DOHH2 (cell line): ENCODE data around the gene CIAPIN1.

Source experiments
- H3F3A ChIP-seq: fragments of 200-600 bp; sonication (generic), shearing (Covaris generic); 2 replicates; pipeline ENCODE4 v1.6.0; 2016; ENCODE audit warnings: antibody characterized with exemption, mild to moderate bottlenecking; ENCODE audit not compliant: control insufficient read depth, insufficient read depth
- H3K27ac ChIP-seq: fragments of 200-600 bp; sonication (generic); 2 replicates; pipeline ENCODE4 v1.5.1; 2014; ENCODE audit warnings: low read depth, mild to moderate bottlenecking, low read length, moderate library complexity
- H3K27me3 ChIP-seq: fragments of 200-600 bp; sonication (generic); 2 replicates; pipeline ENCODE4 v1.6.1; 2014; ENCODE audit warnings: mild to moderate bottlenecking, low read length, mixed read lengths; ENCODE audit not compliant: control insufficient read depth
- H3K36me3 ChIP-seq: fragments of 200-600 bp; sonication (generic); 2 replicates; pipeline ENCODE4 v1.6.1; 2014; ENCODE audit warnings: mild to moderate bottlenecking, low read length, moderate library complexity, mixed read lengths; ENCODE audit not compliant: control insufficient read depth
- H3K4me1 ChIP-seq: fragments of 200-600 bp; sonication (generic); 2 replicates; pipeline ENCODE4 v1.6.1; 2014; ENCODE audit warnings: mild to moderate bottlenecking, low read length, mixed read lengths; ENCODE audit not compliant: control insufficient read depth
- H3K4me2 ChIP-seq: fragments of 200-600 bp; sonication (generic); 2 replicates; pipeline ENCODE4 v1.6.0; 2014; ENCODE audit warnings: mild to moderate bottlenecking, low read length, moderate library complexity
- H3K4me3 ChIP-seq: fragments of 200-600 bp; sonication (generic); 2 replicates; pipeline ENCODE4 v1.5.1; 2014; ENCODE audit warnings: mild to moderate bottlenecking, low read length, mixed read lengths
- H3K79me2 ChIP-seq: fragments of 200-600 bp; sonication (generic); 2 replicates; pipeline ENCODE4 v1.6.1; 2014; ENCODE audit warnings: mild to moderate bottlenecking, low read length, mixed read lengths; ENCODE audit not compliant: control insufficient read depth
- H3K9me2 ChIP-seq: fragments of 200-600 bp; sonication (generic); replicated peaks from 2 replicates; pipeline ENCODE4 v1.6.1; 2014; ENCODE audit warnings: mild to moderate bottlenecking, low read length, mixed read lengths; ENCODE audit not compliant: control insufficient read depth
- H3K9me3 ChIP-seq: fragments of 200-600 bp; sonication (generic); 2 replicates; pipeline ENCODE4 v1.6.1; 2014; ENCODE audit warnings: antibody characterized with exemption, low read length, mixed read lengths; ENCODE audit not compliant: control insufficient read depth, insufficient read depth
- H4K20me1 ChIP-seq: fragments of 200-600 bp; sonication (generic); 2 replicates; pipeline ENCODE4 v1.6.0; 2014; ENCODE audit warnings: low read depth, mild to moderate bottlenecking, antibody characterized with exemption, low read length, moderate library complexity; ENCODE audit not compliant: control insufficient read depth, insufficient read depth
- EZH2phosphoT487 ChIP-seq: fragments of 200-600 bp; sonication (generic); IDR thresholded peaks from 2 replicates; pipeline ENCODE4 v1.6.1; 2017; ENCODE audit warnings: borderline replicate concordance, mild to moderate bottlenecking, antibody characterized with exemption, low read length, moderate library complexity, mixed read lengths
- TF ChIP-seq, protein P1 (sequence below): fragments of 200-600 bp; sonication (generic); IDR thresholded peaks from one replicate; pipeline ENCODE4 v1.5.1; 2014; ENCODE audit warnings: antibody characterized with exemption, mild to moderate bottlenecking, low read depth, low read length; ENCODE audit not compliant: poor library complexity, severe bottlenecking

Gene CIAPIN1

DNA sequence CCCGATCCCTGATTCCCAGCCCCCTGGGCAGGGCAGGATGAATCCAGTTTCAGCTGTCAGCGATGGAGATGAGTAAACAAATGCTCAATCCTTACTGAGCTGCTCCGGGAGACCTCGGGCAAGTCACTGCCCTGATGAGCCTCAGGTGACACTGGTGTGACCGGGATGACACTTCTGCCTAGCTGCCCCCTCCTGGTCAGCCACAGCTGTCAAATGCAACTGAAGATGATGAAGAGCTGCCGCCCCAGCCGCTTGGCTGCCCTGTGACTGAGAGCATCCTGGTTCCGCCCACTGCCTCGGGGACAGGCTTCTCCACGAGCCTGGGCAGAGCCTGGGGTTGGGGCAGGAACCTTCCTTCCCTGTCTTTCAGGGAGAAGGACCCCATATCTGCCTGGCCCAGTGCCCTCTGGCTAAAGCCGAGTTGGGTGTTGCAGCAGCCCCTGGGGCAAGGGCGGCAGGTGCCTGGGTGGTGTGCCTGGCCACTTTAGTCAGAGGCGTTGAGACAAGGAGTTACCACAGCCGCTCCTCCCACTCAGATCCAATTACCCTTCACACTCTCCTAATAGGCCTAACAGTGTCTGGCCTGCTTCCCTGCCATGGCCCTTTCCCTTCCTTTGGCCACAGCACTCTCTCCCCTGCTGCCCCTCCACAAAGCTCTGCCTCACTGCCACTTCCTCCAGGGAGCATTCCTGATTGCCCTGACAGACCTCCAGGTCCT lies 37.2 kb downstream of the CIAPIN1 start:
- H3F3A ChIP-seq, result no peaks in the 10 kb centered on the region
- H3K27ac ChIP-seq, result no peak overlapping the region
- no peaks in the 10 kb centered on the region for H3K36me3 ChIP-seq
- no peak overlapping the region for H3K4me3 ChIP-seq
- no peaks in the 10 kb centered on the region for H3K79me2 ChIP-seq
- H3K4me1 ChIP-seq, result peaks cover 21% of the 10 kb centered on the region
- TF ChIP-seq, protein P1, sequence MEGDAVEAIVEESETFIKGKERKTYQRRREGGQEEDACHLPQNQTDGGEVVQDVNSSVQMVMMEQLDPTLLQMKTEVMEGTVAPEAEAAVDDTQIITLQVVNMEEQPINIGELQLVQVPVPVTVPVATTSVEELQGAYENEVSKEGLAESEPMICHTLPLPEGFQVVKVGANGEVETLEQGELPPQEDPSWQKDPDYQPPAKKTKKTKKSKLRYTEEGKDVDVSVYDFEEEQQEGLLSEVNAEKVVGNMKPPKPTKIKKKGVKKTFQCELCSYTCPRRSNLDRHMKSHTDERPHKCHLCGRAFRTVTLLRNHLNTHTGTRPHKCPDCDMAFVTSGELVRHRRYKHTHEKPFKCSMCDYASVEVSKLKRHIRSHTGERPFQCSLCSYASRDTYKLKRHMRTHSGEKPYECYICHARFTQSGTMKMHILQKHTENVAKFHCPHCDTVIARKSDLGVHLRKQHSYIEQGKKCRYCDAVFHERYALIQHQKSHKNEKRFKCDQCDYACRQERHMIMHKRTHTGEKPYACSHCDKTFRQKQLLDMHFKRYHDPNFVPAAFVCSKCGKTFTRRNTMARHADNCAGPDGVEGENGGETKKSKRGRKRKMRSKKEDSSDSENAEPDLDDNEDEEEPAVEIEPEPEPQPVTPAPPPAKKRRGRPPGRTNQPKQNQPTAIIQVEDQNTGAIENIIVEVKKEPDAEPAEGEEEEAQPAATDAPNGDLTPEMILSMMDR, result no peak
- TF ChIP-seq EZH2phosphoT487, result no peak
- no peaks in the 10 kb centered on the region for H3K9me3 ChIP-seq
- H3K27me3 ChIP-seq, result peaks cover 54% of the 10 kb centered on the region
- H4K20me1 ChIP-seq, result no peaks in the 10 kb centered on the region
- H3K9me2 ChIP-seq, result no peaks in the 10 kb centered on the region
- H3K4me2 ChIP-seq, result no peak overlapping the region

GRCh38 chr16:57409065-57409464 lies 38.1 kb downstream of the CIAPIN1 start:
- Histone ChIP-seq H3K36me3 (no peaks in the 10 kb centered on the region), H3K4me2 (no peak overlapping the region), H3K4me1 (peaks cover 20% of the 10 kb centered on the region), H3K27ac (no peak overlapping the region), H3K4me3 (no peak overlapping the region), H3K9me3 (no peaks in the 10 kb centered on the region), H4K20me1 (no peaks in the 10 kb centered on the region), H3K79me2 (no peaks in the 10 kb centered on the region), H3K27me3 (peaks cover 51% of the 10 kb centered on the region), H3K9me2 (no peaks in the 10 kb centered on the region), H3F3A (no peaks in the 10 kb centered on the region)
- TF ChIP-seq, protein P1, result no peak
- no peak for TF ChIP-seq EZH2phosphoT487

DNA sequence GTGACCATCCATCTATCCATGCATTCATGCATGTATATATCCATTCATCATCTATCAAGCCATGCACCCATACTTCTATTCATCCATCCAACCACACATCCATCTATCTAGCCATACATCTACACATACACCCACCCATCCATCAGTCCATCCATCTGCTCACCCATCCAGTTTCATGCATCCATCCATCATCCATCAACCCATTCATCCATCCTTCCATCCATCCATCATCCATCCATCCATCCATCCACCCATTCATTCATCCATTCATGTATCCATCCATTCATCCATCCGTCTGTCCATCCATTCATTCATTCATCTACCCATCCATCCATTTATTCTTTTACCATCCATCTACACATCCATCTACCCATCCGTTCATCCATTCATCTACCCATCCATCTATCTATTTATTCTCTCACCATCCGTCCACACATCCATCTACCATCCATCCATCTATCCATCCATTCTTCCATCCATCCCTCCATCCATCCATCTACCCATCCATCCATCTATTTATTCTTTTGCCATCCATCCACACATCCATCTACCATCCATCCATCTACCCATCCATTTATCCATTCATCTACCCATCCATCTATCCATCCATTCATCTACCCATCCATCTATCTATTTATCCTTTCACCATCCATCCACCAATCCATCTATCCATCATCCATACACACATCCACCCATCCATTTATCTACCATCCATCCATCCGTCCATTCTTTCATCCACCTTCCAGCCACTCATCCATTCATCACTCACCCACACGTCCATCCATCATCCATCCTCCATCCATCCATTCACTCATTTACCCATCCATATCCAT lies 39.4 kb downstream of the CIAPIN1 start:
- no peak overlapping the region for H3K27ac ChIP-seq
- H3K27me3 ChIP-seq, result peaks cover 43% of the 10 kb centered on the region
- TF ChIP-seq EZH2phosphoT487, result no peak
- TF ChIP-seq, protein P1, result no peak
- no peaks in the 10 kb centered on the region for H3K79me2 ChIP-seq
- no peaks in the 10 kb centered on the region for H3K9me3 ChIP-seq
- H3K9me2 ChIP-seq, result no peaks in the 10 kb centered on the region
- H3K4me2 ChIP-seq, result no peak overlapping the region
- no peaks in the 10 kb centered on the region for H3K36me3 ChIP-seq
- no peaks in the 10 kb centered on the region for H3F3A ChIP-seq
- H3K4me1 ChIP-seq, result peaks cover 6% of the 10 kb centered on the region
- H4K20me1 ChIP-seq, result no peaks in the 10 kb centered on the region
- H3K4me3 ChIP-seq, result no peak overlapping the region
